ENCODE data around the gene RPGRIP1L.
"Not testable (repeated sequence)": the region's sequence is repeated elsewhere in the genome, so short reads cannot be mapped to it uniquely, and the experiment has no call there.

RPGRIP1L gene

GRCh38 chr16:53711390-53711789 lies 7.7 kb upstream of the RPGRIP1L start:
- no peak for DNase-seq

GRCh38 chr16:53708490-53708889 lies 4.8 kb upstream of the RPGRIP1L start:
- no peak for DNase-seq

GRCh38 chr16:53707671-53708070 lies 4.0 kb upstream of the RPGRIP1L start:
- DNase-seq: no peak

- DNase-seq: no peak
Measured at GRCh38 chr16:53704445-53704813, 770 bp upstream of the RPGRIP1L start.

- DNase-seq: not testable (repeated sequence)
Measured at GRCh38 chr16:53698271-53698670, 5.4 kb downstream of the RPGRIP1L start.

- DNase-seq: no peak
Measured at GRCh38 chr16:53695070-53695469, 8.6 kb downstream of the RPGRIP1L start.

GRCh38 chr16:53693320-53693719 lies 10.3 kb downstream of the RPGRIP1L start:
- DNase-seq: no peak

- DNase-seq: no peak
Measured at GRCh38 chr16:53692146-53692545, 11.5 kb downstream of the RPGRIP1L start.

GRCh38 chr16:53690771-53691170 lies 12.9 kb downstream of the RPGRIP1L start:
- DNase-seq: no peak

- no peak for DNase-seq
Measured at GRCh38 chr16:53689636-53690035, 14.0 kb downstream of the RPGRIP1L start.

- DNase-seq: no peak
Measured at GRCh38 chr16:53686710-53687109, 16.9 kb downstream of the RPGRIP1L start.

GRCh38 chr16:53685334-53685733 lies 18.3 kb downstream of the RPGRIP1L start:
- DNase-seq: not testable (repeated sequence)

- DNase-seq: no peak
Measured at GRCh38 chr16:53681354-53681753, 22.3 kb downstream of the RPGRIP1L start.

- no peak for DNase-seq
Measured at GRCh38 chr16:53680756-53681155, 22.9 kb downstream of the RPGRIP1L start.

- no peak for DNase-seq
Measured at GRCh38 chr16:53678756-53679343, 24.8 kb downstream of the RPGRIP1L start.

GRCh38 chr16:53678155-53678554 lies 25.5 kb downstream of the RPGRIP1L start:
- no peak for DNase-seq

- DNase-seq: no peak
Measured at GRCh38 chr16:53673189-53673588, 30.5 kb downstream of the RPGRIP1L start.

GRCh38 chr16:53672461-53672860 lies 31.2 kb downstream of the RPGRIP1L start:
- no peak for DNase-seq

GRCh38 chr16:53668869-53669268 lies 34.8 kb downstream of the RPGRIP1L start:
- DNase-seq: no peak

- no peak for DNase-seq
Measured at GRCh38 chr16:53666786-53667415, 36.8 kb downstream of the RPGRIP1L start.

GRCh38 chr16:53664724-53665345 lies 38.8 kb downstream of the RPGRIP1L start:
- DNase-seq: no peak

GRCh38 chr16:53662072-53662471 lies 41.6 kb downstream of the RPGRIP1L start:
- DNase-seq: no peak

- no peak for DNase-seq
Measured at GRCh38 chr16:53654946-53655345, 48.7 kb downstream of the RPGRIP1L start.

GRCh38 chr16:53651357-53651756 lies 52.3 kb downstream of the RPGRIP1L start:
- DNase-seq: no peak

GRCh38 chr16:53646506-53646905 lies 57.2 kb downstream of the RPGRIP1L start:
- no peak for DNase-seq

Data from CD4-positive, alpha-beta T cell treated with Interleukin-17A for 4 hours (primary cell).